Trophoblast cell (in vitro differentiated cells and primary cell): ENCODE measurements around the gene CMTM4.

ENCODE experiments used
- DNase-seq, 2 donors: peaks; one replicate each; pipeline ENCODE4 v3.0.0-alpha.2; 2016
- H2AFZ ChIP-seq: 2 replicates; pipeline ENCODE4 v1.6.1; 2013; ENCODE audit warnings: low read length, moderate library complexity, mild to moderate bottlenecking; ENCODE audit not compliant: insufficient read depth, poor library complexity
- H2AK5ac ChIP-seq: 2 replicates; pipeline ENCODE4 v1.6.1; 2013; ENCODE audit warnings: mild to moderate bottlenecking, low read length
- H2BK120ac ChIP-seq: 2 replicates; pipeline ENCODE4 v1.6.1; 2013; ENCODE audit warnings: low read length, mild to moderate bottlenecking, moderate library complexity; ENCODE audit not compliant: insufficient read depth, poor library complexity
- H2BK12ac ChIP-seq: 2 replicates; pipeline ENCODE4 v1.6.1; 2013; ENCODE audit warnings: mild to moderate bottlenecking, low read length, moderate library complexity
- H2BK5ac ChIP-seq: 2 replicates; pipeline ENCODE4 v1.6.1; 2013; ENCODE audit warnings: low read length, low read depth, moderate library complexity, mild to moderate bottlenecking; ENCODE audit not compliant: poor library complexity
- H3K14ac ChIP-seq: 2 replicates; pipeline ENCODE4 v1.6.1; 2013; ENCODE audit warnings: mild to moderate bottlenecking, low read length
- H3K18ac ChIP-seq: 2 replicates; pipeline ENCODE4 v1.6.1; 2013; ENCODE audit warnings: mild to moderate bottlenecking, low read length
- H3K23ac ChIP-seq: 2 replicates; pipeline ENCODE4 v1.6.1; 2013; ENCODE audit warnings: low read length
- H3K27ac ChIP-seq: 2 replicates; pipeline ENCODE4 v1.5.1; 2013; ENCODE audit warnings: low read depth, mild to moderate bottlenecking, inconsistent platforms, low read length, moderate library complexity
- H3K27me3 ChIP-seq: 2 replicates; pipeline ENCODE4 v1.6.1; 2013; ENCODE audit warnings: inconsistent platforms, mild to moderate bottlenecking, low read length, moderate library complexity; ENCODE audit not compliant: insufficient read depth
- H3K36me3 ChIP-seq, 2 experiments: 1 replicate in 1 of 2; 2 replicates in 1 of 2; pipeline ENCODE4 v1.6.1; 2013; ENCODE audit warnings: low read length in 2 of 2, mild to moderate bottlenecking in 2 of 2, moderate library complexity in 1 of 2; ENCODE audit not compliant: insufficient read depth in 2 of 2, control insufficient read depth in 1 of 2
- H3K4ac ChIP-seq: 2 replicates; pipeline ENCODE4 v1.6.1; 2013; ENCODE audit warnings: low read depth, mild to moderate bottlenecking, low read length, moderate library complexity
- H3K4me1 ChIP-seq, 2 experiments: 1 replicate in 1 of 2; 2 replicates in 1 of 2; pipeline ENCODE4 v1.6.1; 2013; ENCODE audit warnings: low read length in 2 of 2, mild to moderate bottlenecking in 2 of 2, moderate library complexity in 1 of 2; ENCODE audit not compliant: insufficient read depth in 2 of 2, control insufficient read depth in 1 of 2
- H3K4me2 ChIP-seq: 2 replicates; pipeline ENCODE4 v1.6.1; 2013; ENCODE audit warnings: inconsistent platforms, mild to moderate bottlenecking, low read length, moderate library complexity
- H3K4me3 ChIP-seq: 2 replicates; pipeline ENCODE4 v1.5.1; 2013; ENCODE audit warnings: mild to moderate bottlenecking, low read depth, low read length, inconsistent platforms
- H3K79me1 ChIP-seq: one replicate; pipeline ENCODE4 v1.6.1; 2013; ENCODE audit warnings: low read length
- H3K79me2 ChIP-seq: 2 replicates; pipeline ENCODE4 v1.6.1; 2013; ENCODE audit warnings: low read length, mild to moderate bottlenecking; ENCODE audit not compliant: control insufficient read depth, insufficient read depth, poor library complexity
- H3K9ac ChIP-seq: 2 replicates; pipeline ENCODE4 v1.6.1; 2013; ENCODE audit warnings: mild to moderate bottlenecking, low read length
- H3K9me3 ChIP-seq: 2 replicates; pipeline ENCODE4 v1.6.1; 2013; ENCODE audit warnings: low read depth, mild to moderate bottlenecking, control low read depth, inconsistent platforms, low read length; ENCODE audit not compliant: insufficient read depth
- H4K12ac ChIP-seq: 2 replicates; pipeline ENCODE4 v1.6.1; 2013; ENCODE audit warnings: low read depth, mild to moderate bottlenecking, low read length, moderate library complexity
- H4K8ac ChIP-seq: 2 replicates; pipeline ENCODE4 v1.6.1; 2013; ENCODE audit warnings: low read depth, mild to moderate bottlenecking, low read length, moderate library complexity
- H4K91ac ChIP-seq: one replicate; pipeline ENCODE4 v1.6.1; 2013; ENCODE audit warnings: low read depth, mild to moderate bottlenecking, low read length, moderate library complexity
- WGBS: extraction: QIAGEN DNeasy Blood & Tissue Kit; methylation state at CpG from one replicate; pipeline ENCODE4 v1.1.7; 2013; ENCODE audit warnings: missing lambda C conversion rate; ENCODE audit not compliant: insufficient read length, insufficient coverage; ENCODE audit errors: extremely low coverage; 5-methylcytosine and 5-hydroxymethylcytosine counted together

Gene CMTM4

GRCh38 chr16:66578651-66579531, 117.7 kb downstream of the CMTM4 start, which contains the start of gene CMTM2:
TSS of gene CMTM2 (plus strand) at chr16:66579463. CDS start at chr16:66579608, 145 bp downstream.
- Histone ChIP-seq H3K9me3 (no peaks in the 10 kb centered on the region), H3K4me3 (no peak within 1 kb of the TSS), H3K79me1 (no peaks in the 10 kb centered on the region), H3K4ac (no peak within 1 kb of the TSS), H2AK5ac (no peak within 1 kb of the TSS), H3K4me1 (peaks cover 4 to 5% of the 10 kb centered on the region in 2 experiments), H3K79me2 (no peaks in the 10 kb centered on the region), H3K23ac (no peak within 1 kb of the TSS), H2BK120ac (no peak within 1 kb of the TSS), H4K12ac (no peak within 1 kb of the TSS), H4K91ac (no peak within 1 kb of the TSS), H3K14ac (no peak within 1 kb of the TSS), H2BK5ac (no peak within 1 kb of the TSS), H2BK12ac (no peak within 1 kb of the TSS), H3K27me3 (peaks cover 2% of the 10 kb centered on the region), H3K4me2 (no peak within 1 kb of the TSS), H3K9ac (no peak within 1 kb of the TSS), H3K18ac (no peak within 1 kb of the TSS), H3K36me3 (no peaks in the 10 kb centered on the region), H2AFZ (no peak within 1 kb of the TSS), H3K27ac (no peak within 1 kb of the TSS), H4K8ac (no peak within 1 kb of the TSS)
- WGBS, result no CpG with 5 or more reads among the region's 77 CpGs
- no peak for DNase-seq

- H3K14ac ChIP-seq, result no peak overlapping the region
- no peak overlapping the region for H4K8ac ChIP-seq
- H2BK5ac ChIP-seq, result no peak overlapping the region
- no peak overlapping the region for H3K18ac ChIP-seq
- no peak overlapping the region for H3K4ac ChIP-seq
- H3K4me3 ChIP-seq, result no peak overlapping the region
- no peak overlapping the region for H3K4me2 ChIP-seq
- H4K12ac ChIP-seq, result no peak overlapping the region
- no peak overlapping the region for H3K23ac ChIP-seq
- H2BK12ac ChIP-seq, result no peak overlapping the region
- no peaks in the 10 kb centered on the region for H3K9me3 ChIP-seq
- H4K91ac ChIP-seq, result no peak overlapping the region
- H3K79me1 ChIP-seq, result no peaks in the 10 kb centered on the region
- peaks cover 2% of the 10 kb centered on the region for H3K27me3 ChIP-seq
- H3K79me2 ChIP-seq, result no peaks in the 10 kb centered on the region
- H3K27ac ChIP-seq, result no peak overlapping the region
- DNase-seq, result no peak
- H3K9ac ChIP-seq, result no peak overlapping the region
- H3K4me1 ChIP-seq, result peaks cover 4 to 5% of the 10 kb centered on the region in 2 experiments
- no peak overlapping the region for H2AK5ac ChIP-seq
- WGBS, result no CpG with 5 or more reads among the region's 5 CpGs
- no peaks in the 10 kb centered on the region for H3K36me3 ChIP-seq
- no peak overlapping the region for H2AFZ ChIP-seq
- H2BK120ac ChIP-seq, result no peak overlapping the region
Measured at GRCh38 chr16:66576296-66576695, 120.2 kb downstream of the CMTM4 start.

- H3K23ac ChIP-seq, result no peak overlapping the region
- H3K9me3 ChIP-seq, result no peaks in the 10 kb centered on the region
- H4K8ac ChIP-seq, result no peak overlapping the region
- WGBS, result no CpG with 5 or more reads among the region's 3 CpGs
- no peak overlapping the region for H3K4me2 ChIP-seq
- no peak overlapping the region for H3K4ac ChIP-seq
- no peak overlapping the region for H3K14ac ChIP-seq
- no peak overlapping the region for H3K18ac ChIP-seq
- H3K79me1 ChIP-seq, result no peaks in the 10 kb centered on the region
- H2AFZ ChIP-seq, result no peak overlapping the region
- no peak overlapping the region for H2BK120ac ChIP-seq
- H3K9ac ChIP-seq, result no peak overlapping the region
- no peaks in the 10 kb centered on the region for H3K4me1 ChIP-seq
- H4K12ac ChIP-seq, result no peak overlapping the region
- no peak overlapping the region for H2BK5ac ChIP-seq
- no peaks in the 10 kb centered on the region for H3K36me3 ChIP-seq
- H2AK5ac ChIP-seq, result no peak overlapping the region
- H3K27me3 ChIP-seq, result peaks cover 2% of the 10 kb centered on the region
- H3K79me2 ChIP-seq, result no peaks in the 10 kb centered on the region
- no peak overlapping the region for H3K27ac ChIP-seq
- H2BK12ac ChIP-seq, result no peak overlapping the region
- no peak overlapping the region for H3K4me3 ChIP-seq
- H4K91ac ChIP-seq, result no peak overlapping the region
- DNase-seq, result no peak
Measured at GRCh38 chr16:66575060-66575459, 121.5 kb downstream of the CMTM4 start.

- H3K9me3 ChIP-seq, result no peaks in the 10 kb centered on the region
- no peaks in the 10 kb centered on the region for H3K79me1 ChIP-seq
- H4K12ac ChIP-seq, result no peak overlapping the region
- no peak overlapping the region for H3K4me2 ChIP-seq
- H3K4ac ChIP-seq, result no peak overlapping the region
- H3K27me3 ChIP-seq, result peaks cover 2% of the 10 kb centered on the region
- no peak overlapping the region for H2BK12ac ChIP-seq
- no peaks in the 10 kb centered on the region for H3K79me2 ChIP-seq
- H3K4me1 ChIP-seq, result no peaks in the 10 kb centered on the region
- no peak overlapping the region for H3K23ac ChIP-seq
- WGBS, result no CpG with 5 or more reads among the region's 3 CpGs
- H3K27ac ChIP-seq, result no peak overlapping the region
- no peak overlapping the region for H3K18ac ChIP-seq
- H4K91ac ChIP-seq, result no peak overlapping the region
- H3K14ac ChIP-seq, result no peak overlapping the region
- DNase-seq, result no peak
- no peak overlapping the region for H2BK120ac ChIP-seq
- H4K8ac ChIP-seq, result no peak overlapping the region
- no peak overlapping the region for H2AFZ ChIP-seq
- no peaks in the 10 kb centered on the region for H3K36me3 ChIP-seq
- H2BK5ac ChIP-seq, result no peak overlapping the region
- H3K9ac ChIP-seq, result no peak overlapping the region
- no peak overlapping the region for H3K4me3 ChIP-seq
- no peak overlapping the region for H2AK5ac ChIP-seq
Measured at GRCh38 chr16:66574531-66574930, 122.0 kb downstream of the CMTM4 start.
